ENCODE data around the gene METTL27. TPM values are rescaled to one million over a fixed set of nuclear protein-coding genes. Genes with fewer than 3 reads are reported as not detected.
"Not testable (repeated sequence)": the region's sequence is repeated elsewhere in the genome, so short reads cannot be mapped to it uniquely, and the experiment has no call there.

Gene METTL27
- total RNA-seq, 1 donor from 2014 or later: 4.0 TPM

GRCh38 chr7:73801577-73801976 is 40.7 kb downstream of the METTL27 start:
- Histone ChIP-seq H3K36me3 (no peaks in the 10 kb centered on the region), H3K9me3 (no peaks in the 10 kb centered on the region), H3K27me3 (ENCODE audit: low read depth) (no peaks in the 10 kb centered on the region), H3K4me1 (no peaks in the 10 kb centered on the region), H3K4me3 (no peak overlapping the region), H3K27ac (no peak overlapping the region)
- ATAC-seq (no peak), DNase-seq (no peak)
- intact Hi-C loops (cut with DNase I): no loop called here
- TF ChIP-seq CTCF (IDR thresholded peaks at IDR 0.05): no peak

DNA sequence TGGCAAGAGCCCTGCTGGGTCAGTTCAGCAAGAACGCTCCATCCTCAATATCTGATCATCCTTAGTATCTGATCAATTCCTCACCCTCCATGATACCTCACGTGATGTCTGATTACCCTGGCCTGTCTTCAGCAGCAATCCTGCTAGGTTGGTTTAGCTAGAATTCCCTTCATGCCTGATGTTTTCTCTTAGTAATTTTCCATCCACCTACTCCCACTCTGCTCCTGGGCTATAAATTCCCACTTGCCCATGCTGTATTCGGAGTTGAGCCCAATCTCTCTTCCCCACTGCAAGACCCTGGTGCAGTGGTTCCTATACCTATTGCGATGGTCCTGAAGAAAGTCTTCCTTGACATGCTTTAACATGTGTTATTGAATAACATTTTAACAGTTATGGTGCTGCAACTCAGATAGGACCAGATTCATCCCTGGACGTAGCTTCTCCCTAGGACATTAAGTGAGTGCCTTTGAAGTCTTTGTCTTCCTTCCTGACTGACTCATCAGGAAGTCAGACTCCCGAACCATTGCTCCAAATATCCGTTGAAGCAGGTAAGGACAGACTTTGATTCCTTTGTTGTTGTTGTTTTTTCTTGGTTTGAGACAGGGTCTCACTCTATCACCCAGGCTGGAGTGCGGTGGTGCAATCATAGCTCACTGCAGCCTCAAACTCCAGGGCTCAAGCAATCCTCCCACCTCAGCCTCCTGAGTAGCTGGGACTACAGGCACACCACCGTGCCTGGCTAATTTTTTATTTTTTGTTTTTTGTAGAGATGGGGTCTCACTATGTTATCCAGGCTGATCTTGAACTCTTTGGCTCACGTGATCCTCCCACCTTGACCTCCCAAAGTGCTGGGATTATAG is 42.8 kb downstream of the METTL27 start:
- Histone ChIP-seq H3K9me3 (no peaks in the 10 kb centered on the region), H3K4me1 (no peaks in the 10 kb centered on the region), H3K27me3 (ENCODE audit: low read depth) (no peaks in the 10 kb centered on the region), H3K27ac (no peak overlapping the region), H3K36me3 (no peaks in the 10 kb centered on the region), H3K4me3 (no peak overlapping the region)
- no peak for TF ChIP-seq CTCF (IDR thresholded peaks at IDR 0.05)
- intact Hi-C loops (cut with DNase I): no loop called here
- ATAC-seq (no peak), DNase-seq (no peak)

- H3K27ac ChIP-seq; H3K36me3 ChIP-seq; H3K27me3 ChIP-seq (ENCODE audit: low read depth); DNase-seq; H3K4me3 ChIP-seq; H3K9me3 ChIP-seq; ATAC-seq; H3K4me1 ChIP-seq; intact Hi-C loops (cut with DNase I): not testable (repeated sequence)
Observed at GRCh38 chr7:73797176-73797575, 45.1 kb downstream of the METTL27 start.

DNA sequence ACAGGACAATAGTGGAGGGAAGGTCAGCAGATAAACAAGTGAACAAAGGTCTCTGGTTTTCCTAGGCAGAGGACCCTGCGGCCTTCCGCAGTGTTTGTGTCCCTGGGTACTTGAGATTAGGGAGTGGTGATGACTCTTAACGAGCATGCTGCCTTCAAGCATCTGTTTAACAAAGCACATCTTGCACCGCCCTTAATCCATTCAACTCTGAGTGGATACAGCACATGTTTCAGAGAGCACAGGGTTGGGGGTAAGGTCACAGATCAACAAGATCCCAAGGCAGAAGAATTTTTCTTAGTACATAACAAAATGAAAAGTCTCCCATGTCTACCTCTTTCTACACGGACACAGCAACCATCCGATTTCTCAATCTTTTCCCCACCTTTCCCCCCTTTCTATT is 45.7 kb downstream of the METTL27 start:
- H3K27ac ChIP-seq; intact Hi-C loops (cut with DNase I); ATAC-seq; H3K36me3 ChIP-seq; DNase-seq; H3K9me3 ChIP-seq; H3K4me3 ChIP-seq; H3K4me1 ChIP-seq; H3K27me3 ChIP-seq (ENCODE audit: low read depth): not testable (repeated sequence)

- H3K36me3 ChIP-seq; H3K27ac ChIP-seq; H3K27me3 ChIP-seq (ENCODE audit: low read depth); H3K4me1 ChIP-seq; DNase-seq; H3K9me3 ChIP-seq; ATAC-seq; intact Hi-C loops (cut with DNase I); H3K4me3 ChIP-seq: not testable (repeated sequence)
Observed at GRCh38 chr7:73795188-73795587, 47.1 kb downstream of the METTL27 start.

GRCh38 chr7:73791170-73791690 is 51.1 kb downstream of the METTL27 start:
- not testable (repeated sequence) for DNase-seq, H3K9me3 ChIP-seq

GRCh38 chr7:73789051-73789450 is 53.3 kb downstream of the METTL27 start:
- no peak overlapping the region for H3K27ac ChIP-seq
- ATAC-seq (no peak), DNase-seq (no peak)
- intact Hi-C loops (cut with DNase I): no loop called here
- H3K4me1 ChIP-seq: no peaks in the 10 kb centered on the region
- H3K27me3 ChIP-seq (ENCODE audit: low read depth): no peaks in the 10 kb centered on the region
- H3K4me3 ChIP-seq: no peak overlapping the region
- TF ChIP-seq CTCF (IDR thresholded peaks at IDR 0.05): no peak
- H3K36me3 ChIP-seq: no peaks in the 10 kb centered on the region
- no peaks in the 10 kb centered on the region for H3K9me3 ChIP-seq

More at GRCh38 chr7:73791170-73791690, 51.1 kb downstream of the METTL27 start:
- H3K4me3 ChIP-seq; intact Hi-C loops (cut with DNase I); H3K4me1 ChIP-seq; H3K27ac ChIP-seq; H3K27me3 ChIP-seq (ENCODE audit: low read depth); H3K36me3 ChIP-seq; ATAC-seq: not testable (repeated sequence)

- H3K27me3 ChIP-seq (ENCODE audit: low read depth); ATAC-seq; H3K9me3 ChIP-seq; H3K4me3 ChIP-seq; H3K4me1 ChIP-seq; intact Hi-C loops (cut with DNase I); H3K27ac ChIP-seq; H3K36me3 ChIP-seq; DNase-seq: not testable (repeated sequence)
Observed at GRCh38 chr7:73787786-73788048, 54.6 kb downstream of the METTL27 start.

Data from lower lobe of right lung (tissue), 2 donors.